LNCaP clone FGC (cell line): Measurements from ENCODE around the gene UGT1A8.
"Not testable (repeated sequence)": the region's sequence is repeated elsewhere in the genome, so short reads cannot be mapped to it uniquely, and the experiment has no call there.

Experiments used
- DNase-seq: peaks from one replicate; pipeline ENCODE4 v3.0.0-alpha.2; 2011; ENCODE audit warnings: low read depth
- H3K4me3 ChIP-seq: 2 replicates; pipeline ENCODE4 v1.5.1; 2011; ENCODE audit warnings: mild to moderate bottlenecking, low read depth, low read length, control low read depth
- TF ChIP-seq, protein P1 (sequence below): IDR thresholded peaks from 2 replicates; pipeline ENCODE4 v1.5.1; 2012; ENCODE audit warnings: mild to moderate bottlenecking; ENCODE audit not compliant: control insufficient read depth, insufficient read depth; ENCODE audit errors: extremely low read depth

Gene UGT1A8

DNA sequence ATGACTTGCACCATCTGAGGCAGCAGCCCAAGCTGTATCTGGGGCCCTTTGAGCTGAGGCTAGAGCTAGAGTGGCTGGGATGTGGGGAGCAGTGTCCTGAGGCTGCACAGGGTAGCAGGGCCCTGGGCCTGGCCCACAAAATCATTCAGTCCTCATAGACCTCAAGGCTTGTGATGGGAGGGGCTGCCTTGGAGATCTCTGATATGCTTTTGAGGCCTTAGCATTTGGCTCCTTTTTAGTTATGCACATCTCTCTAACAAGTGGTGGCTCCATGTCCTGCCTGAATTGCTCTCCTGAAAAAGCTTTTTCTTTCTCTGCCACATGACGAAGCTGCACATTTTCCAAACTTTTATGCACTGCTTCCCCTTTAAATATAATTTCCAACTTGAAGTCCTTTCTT lies 11.8 kb upstream of the UGT1A8 start:
- no peak for DNase-seq
- TF ChIP-seq, protein P1, sequence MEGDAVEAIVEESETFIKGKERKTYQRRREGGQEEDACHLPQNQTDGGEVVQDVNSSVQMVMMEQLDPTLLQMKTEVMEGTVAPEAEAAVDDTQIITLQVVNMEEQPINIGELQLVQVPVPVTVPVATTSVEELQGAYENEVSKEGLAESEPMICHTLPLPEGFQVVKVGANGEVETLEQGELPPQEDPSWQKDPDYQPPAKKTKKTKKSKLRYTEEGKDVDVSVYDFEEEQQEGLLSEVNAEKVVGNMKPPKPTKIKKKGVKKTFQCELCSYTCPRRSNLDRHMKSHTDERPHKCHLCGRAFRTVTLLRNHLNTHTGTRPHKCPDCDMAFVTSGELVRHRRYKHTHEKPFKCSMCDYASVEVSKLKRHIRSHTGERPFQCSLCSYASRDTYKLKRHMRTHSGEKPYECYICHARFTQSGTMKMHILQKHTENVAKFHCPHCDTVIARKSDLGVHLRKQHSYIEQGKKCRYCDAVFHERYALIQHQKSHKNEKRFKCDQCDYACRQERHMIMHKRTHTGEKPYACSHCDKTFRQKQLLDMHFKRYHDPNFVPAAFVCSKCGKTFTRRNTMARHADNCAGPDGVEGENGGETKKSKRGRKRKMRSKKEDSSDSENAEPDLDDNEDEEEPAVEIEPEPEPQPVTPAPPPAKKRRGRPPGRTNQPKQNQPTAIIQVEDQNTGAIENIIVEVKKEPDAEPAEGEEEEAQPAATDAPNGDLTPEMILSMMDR, result no peak
- H3K4me3 ChIP-seq, result no peak overlapping the region

DNA sequence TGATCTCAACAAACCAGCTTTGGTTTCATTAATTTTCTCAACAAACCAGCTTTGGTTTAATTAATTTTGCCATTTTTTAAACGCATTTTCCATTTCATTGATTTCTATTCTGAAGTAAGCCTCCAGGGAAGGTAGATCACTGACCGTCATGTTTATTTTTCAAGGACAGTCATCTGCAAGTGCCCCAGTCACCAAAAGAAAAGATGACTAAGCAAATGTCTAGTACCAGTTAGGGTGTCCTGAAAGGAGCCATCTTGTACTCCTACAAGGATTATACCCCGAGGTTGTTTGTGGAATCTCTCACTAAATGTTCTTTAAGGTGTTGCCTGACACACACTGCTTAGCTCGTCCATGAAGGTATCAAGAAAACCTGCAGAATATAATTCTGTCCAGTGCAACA lies 6.1 kb upstream of the UGT1A8 start:
- DNase-seq, result no peak
- TF ChIP-seq, protein P1, result no peak
- H3K4me3 ChIP-seq, result no peak overlapping the region

DNA sequence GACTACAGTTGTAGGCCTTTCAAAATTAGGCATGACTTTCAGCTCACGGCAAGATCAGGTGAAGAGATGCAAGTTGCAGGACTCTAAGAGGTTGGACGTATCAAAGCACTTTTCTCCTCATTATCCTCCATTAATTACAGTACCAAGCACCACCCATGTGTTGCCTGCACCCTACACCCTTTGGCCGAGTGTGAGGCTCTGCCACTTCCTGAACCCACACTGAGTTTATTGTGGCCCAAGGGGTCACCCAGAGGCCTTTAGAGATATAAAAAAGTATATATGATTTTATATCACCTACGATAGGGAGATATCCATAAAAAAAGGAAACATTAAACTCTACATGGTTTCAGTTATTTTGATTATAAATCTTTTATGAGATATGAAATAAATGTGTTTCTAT lies 2.8 kb downstream of the UGT1A8 start:
- no peak overlapping the region for H3K4me3 ChIP-seq
- TF ChIP-seq, protein P1, result no peak
- no peak for DNase-seq

DNA sequence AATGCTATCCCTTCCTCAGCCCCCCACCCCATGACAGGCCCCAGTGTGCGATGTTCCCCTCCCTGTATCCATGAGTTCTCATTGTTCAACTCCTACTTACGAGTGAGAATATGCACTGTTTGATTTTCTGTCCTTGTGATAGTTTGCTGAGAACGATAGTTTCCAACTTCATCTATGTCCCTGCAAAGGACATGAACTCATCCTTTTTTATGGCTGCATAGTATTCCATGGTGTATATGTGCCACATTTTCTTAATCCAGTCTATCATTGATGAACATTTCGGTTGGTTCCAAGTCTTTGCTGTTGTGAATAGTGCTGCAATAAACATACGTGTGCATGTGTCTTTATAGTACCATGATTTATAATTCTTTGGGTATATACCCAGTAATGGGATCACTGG lies 4.4 kb downstream of the UGT1A8 start:
- H3K4me3 ChIP-seq, DNase-seq: not testable (repeated sequence)

DNA sequence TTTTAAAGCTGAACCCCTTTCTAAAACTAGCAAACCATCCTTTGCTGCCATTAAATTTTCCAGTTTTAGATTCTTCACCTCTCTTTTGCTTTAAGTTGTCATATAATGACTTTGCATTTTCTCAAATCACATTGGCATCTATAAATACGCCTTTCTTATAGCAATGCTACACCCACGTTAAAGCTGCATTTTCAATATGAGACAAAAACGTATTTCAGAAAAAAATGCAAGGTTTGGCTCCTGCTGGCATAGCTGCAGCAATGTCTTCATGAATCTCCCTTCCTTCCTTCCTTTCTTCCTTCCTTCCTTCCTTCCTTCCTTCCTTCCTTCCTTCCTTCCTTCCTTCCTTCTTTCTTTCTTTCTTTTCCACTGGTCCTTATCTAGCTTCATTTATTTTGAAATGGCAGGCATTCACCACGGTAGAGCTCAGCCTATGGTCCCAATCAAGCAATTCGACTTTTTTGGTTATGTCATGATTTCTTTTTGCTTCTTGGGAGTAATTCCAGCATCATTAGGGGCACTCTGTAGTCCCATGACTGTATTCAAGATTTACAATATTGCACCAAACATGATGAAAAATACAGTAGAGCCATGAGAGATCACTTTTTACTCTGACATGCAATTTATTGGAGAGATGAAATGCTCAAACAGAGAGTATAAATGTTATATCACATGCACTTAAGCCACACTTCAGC lies 10.0 kb downstream of the UGT1A8 start:
- H3K4me3 ChIP-seq, result no peak overlapping the region
- TF ChIP-seq, protein P1, result no peak
- DNase-seq, result no peak

DNA sequence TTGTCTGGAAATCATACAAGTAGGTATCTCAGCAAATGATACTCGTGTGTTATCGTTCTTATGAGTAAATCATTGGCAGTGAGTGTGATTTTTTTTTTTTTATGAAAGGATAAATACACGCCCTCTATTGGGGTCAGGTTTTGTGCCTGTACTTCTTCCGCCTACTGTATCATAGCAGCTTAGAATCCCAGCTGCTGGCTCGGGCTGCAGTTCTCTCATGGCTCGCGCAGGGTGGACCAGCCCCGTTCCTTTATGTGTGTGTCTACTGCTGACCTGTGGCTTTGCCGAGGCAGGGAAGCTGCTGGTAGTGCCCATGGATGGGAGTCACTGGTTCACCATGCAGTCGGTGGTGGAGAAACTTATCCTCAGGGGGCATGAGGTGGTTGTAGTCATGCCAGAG lies 18.9 kb downstream of the UGT1A8 start, which contains the start of gene UGT1A10:
Gene UGT1A10, plus strand, starts transcription at position 143 of the 400 bp plus-strand sequence. Its CDS starts 75 bp downstream, at position 218.
- not testable (repeated sequence) for H3K4me3 ChIP-seq, DNase-seq

DNA sequence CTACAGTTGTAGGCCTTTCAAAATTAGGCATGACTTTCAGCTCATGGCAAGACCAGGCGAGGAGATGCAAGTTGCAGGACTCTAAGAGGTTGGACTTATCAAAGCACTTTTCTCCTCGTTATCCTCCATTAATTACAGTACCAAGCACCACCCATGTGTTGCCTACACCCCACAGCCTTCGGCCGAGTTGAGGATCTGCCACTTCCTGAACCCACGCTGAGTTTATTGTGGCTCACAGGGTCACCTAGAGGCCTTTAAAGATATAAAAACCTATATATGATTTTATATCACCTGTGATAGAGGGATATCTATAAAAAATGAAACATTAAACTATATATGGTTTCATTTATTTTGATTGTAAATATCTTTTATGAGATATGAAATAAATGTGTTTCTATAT lies 21.4 kb downstream of the UGT1A8 start:
- no peak overlapping the region for H3K4me3 ChIP-seq
- TF ChIP-seq, protein P1, result 0 out of 2 replicates have a peak, but pooled peaks have one; percentile 10
- no peak for DNase-seq

DNA sequence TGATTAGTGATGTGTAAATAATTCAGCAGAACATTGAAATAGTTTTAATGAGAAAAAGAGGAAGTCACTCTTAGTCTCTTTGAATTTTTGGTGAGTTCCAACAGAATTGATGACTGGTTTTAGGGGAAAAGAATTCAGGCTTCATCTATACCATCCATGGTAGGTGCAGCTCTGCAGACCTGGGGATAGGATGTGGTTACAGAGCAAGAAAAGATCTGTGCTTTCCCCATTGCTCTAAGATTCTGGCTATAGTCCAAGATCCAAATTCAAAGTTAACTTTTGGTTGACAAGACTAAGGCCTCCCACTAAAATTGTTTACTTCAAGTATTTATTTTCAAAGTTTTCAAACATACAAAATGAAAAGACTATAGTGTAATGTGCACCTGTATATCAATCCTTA lies 22.4 kb downstream of the UGT1A8 start:
- no peak overlapping the region for H3K4me3 ChIP-seq
- TF ChIP-seq, protein P1, result no peak
- no peak for DNase-seq
